Liver (tissue), 3 donors: Measurements from ENCODE around the gene PPFIA2.

ENCODE experiments used
- ATF3 ChIP-seq: IDR thresholded peaks from 2 replicates; pipeline ENCODE4 v1.6.1; 2016; ENCODE audit warnings: antibody characterized with exemption
- CTCF ChIP-seq: fragments of 150-350 bp; IDR thresholded peaks from 2 replicates; pipeline ENCODE4 v1.5.1; 2017; ENCODE audit warnings: improper control_type of control experiment, low read depth, low read length; ENCODE audit not compliant: missing input control
- EGR1 ChIP-seq, 2 donors: IDR thresholded peaks; 2 replicates each; pipeline ENCODE4 v1.6.1; 2016 to 2018; ENCODE audit warnings: antibody characterized with exemption in 2 of 2, low read depth in 2 of 2
- FOXA1 ChIP-seq: IDR thresholded peaks from 2 replicates; pipeline ENCODE4 v1.6.1; 2016; ENCODE audit warnings: antibody characterized with exemption
- FOXA2 ChIP-seq: IDR thresholded peaks from 2 replicates; pipeline ENCODE4 v1.6.1; 2016; ENCODE audit warnings: antibody characterized with exemption
- JUND ChIP-seq, 2 donors: IDR thresholded peaks; 2 replicates each; pipeline ENCODE4 v1.6.1; 2016; ENCODE audit warnings: antibody characterized with exemption in 2 of 2
- MAX ChIP-seq: IDR thresholded peaks from 2 replicates; pipeline ENCODE4 v1.6.1; 2016; ENCODE audit warnings: antibody characterized with exemption
- NR2F2 ChIP-seq: IDR thresholded peaks from 2 replicates; pipeline ENCODE4 v1.6.1; 2016; ENCODE audit warnings: antibody characterized with exemption
- RAD21 ChIP-seq, 2 donors: IDR thresholded peaks; 2 replicates each; pipeline ENCODE4 v1.6.1; 2016; ENCODE audit warnings: antibody characterized with exemption in 2 of 2, mild to moderate bottlenecking in 2 of 2
- TAF1 ChIP-seq: conservative IDR thresholded peaks from 2 replicates; pipeline ENCODE4 v1.6.1; 2016; ENCODE audit warnings: antibody characterized with exemption, mild to moderate bottlenecking
- ZBTB33 ChIP-seq: IDR thresholded peaks from 2 replicates; pipeline ENCODE4 v1.6.1; 2016; ENCODE audit warnings: antibody characterized with exemption
- TF ChIP-seq, protein P1 (sequence below): IDR thresholded peaks from 2 replicates; pipeline ENCODE4 v1.6.1; 2016; ENCODE audit warnings: antibody characterized with exemption, mild to moderate bottlenecking
- donor health status: healthy.
- donor health status: healthy.

DNA sequence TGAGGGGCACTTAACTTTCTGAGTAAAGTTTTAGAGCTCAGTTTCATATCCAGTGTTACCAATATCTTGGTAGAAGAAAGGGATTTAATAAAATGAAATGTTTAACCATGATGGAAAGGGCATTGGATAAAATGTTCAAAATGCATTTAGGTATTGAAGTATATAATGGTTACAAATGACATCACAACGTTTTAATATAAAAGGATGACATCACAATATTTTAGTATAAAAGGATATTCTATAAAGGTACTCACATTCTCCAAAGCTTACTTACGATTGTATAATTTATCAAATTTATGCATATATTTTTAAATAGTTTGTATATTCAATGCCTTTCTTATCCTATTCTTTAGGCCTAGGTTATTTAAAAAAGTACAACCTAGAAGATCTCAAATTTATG is 226.1 kb downstream of the PPFIA2 start:
- TF ChIP-seq TAF1: no peak
- TF ChIP-seq ATF3: no peak
- no peak for TF ChIP-seq CTCF
- TF ChIP-seq JUND (IDR thresholded peaks at IDR 0.05): no peak
- TF ChIP-seq MAX: no peak
- TF ChIP-seq, protein P1, sequence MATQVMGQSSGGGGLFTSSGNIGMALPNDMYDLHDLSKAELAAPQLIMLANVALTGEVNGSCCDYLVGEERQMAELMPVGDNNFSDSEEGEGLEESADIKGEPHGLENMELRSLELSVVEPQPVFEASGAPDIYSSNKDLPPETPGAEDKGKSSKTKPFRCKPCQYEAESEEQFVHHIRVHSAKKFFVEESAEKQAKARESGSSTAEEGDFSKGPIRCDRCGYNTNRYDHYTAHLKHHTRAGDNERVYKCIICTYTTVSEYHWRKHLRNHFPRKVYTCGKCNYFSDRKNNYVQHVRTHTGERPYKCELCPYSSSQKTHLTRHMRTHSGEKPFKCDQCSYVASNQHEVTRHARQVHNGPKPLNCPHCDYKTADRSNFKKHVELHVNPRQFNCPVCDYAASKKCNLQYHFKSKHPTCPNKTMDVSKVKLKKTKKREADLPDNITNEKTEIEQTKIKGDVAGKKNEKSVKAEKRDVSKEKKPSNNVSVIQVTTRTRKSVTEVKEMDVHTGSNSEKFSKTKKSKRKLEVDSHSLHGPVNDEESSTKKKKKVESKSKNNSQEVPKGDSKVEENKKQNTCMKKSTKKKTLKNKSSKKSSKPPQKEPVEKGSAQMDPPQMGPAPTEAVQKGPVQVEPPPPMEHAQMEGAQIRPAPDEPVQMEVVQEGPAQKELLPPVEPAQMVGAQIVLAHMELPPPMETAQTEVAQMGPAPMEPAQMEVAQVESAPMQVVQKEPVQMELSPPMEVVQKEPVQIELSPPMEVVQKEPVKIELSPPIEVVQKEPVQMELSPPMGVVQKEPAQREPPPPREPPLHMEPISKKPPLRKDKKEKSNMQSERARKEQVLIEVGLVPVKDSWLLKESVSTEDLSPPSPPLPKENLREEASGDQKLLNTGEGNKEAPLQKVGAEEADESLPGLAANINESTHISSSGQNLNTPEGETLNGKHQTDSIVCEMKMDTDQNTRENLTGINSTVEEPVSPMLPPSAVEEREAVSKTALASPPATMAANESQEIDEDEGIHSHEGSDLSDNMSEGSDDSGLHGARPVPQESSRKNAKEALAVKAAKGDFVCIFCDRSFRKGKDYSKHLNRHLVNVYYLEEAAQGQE: no peak
- no peak for TF ChIP-seq FOXA2
- no peak for TF ChIP-seq FOXA1
- TF ChIP-seq RAD21 (IDR thresholded peaks at IDR 0.05): no peak
- TF ChIP-seq EGR1 (IDR thresholded peaks at IDR 0.05; ENCODE audit: low read depth in 2 of 2): no peak
- no peak for TF ChIP-seq NR2F2
- no peak for TF ChIP-seq ZBTB33
